ENCODE results near the gene RCAN2.

The RCAN2 gene

GRCh38 chr6:46251583-46252339, 239.5 kb downstream of the RCAN2 start:
- ATAC-seq (ENCODE audit: low read depth) (no peak), DNase-seq (ENCODE audit: low spot score) (no peak)
- peaks cover 3% of the 10 kb centered on the region for H3K27me3 ChIP-seq (ENCODE audit: insufficient read depth, poor library complexity, severe bottlenecking)

GRCh38 chr6:46248143-46248542, 243.1 kb downstream of the RCAN2 start:
- no peak for TF ChIP-seq CTCF (IDR thresholded peaks at IDR 0.05; ENCODE audit: poor library complexity, severe bottlenecking)
- ATAC-seq (ENCODE audit: low read depth), result no peak
- peaks cover 3% of the 10 kb centered on the region for H3K27me3 ChIP-seq (ENCODE audit: insufficient read depth, poor library complexity, severe bottlenecking)
- H3K9me3 ChIP-seq (ENCODE audit: severe bottlenecking), result no peaks in the 10 kb centered on the region
- no peaks in the 10 kb centered on the region for H3K36me3 ChIP-seq (ENCODE audit: low read depth)
- no peaks in the 10 kb centered on the region for H3K4me1 ChIP-seq (ENCODE audit: insufficient read depth, poor library complexity, severe bottlenecking)
- H3K4me3 ChIP-seq (ENCODE audit: severe bottlenecking), result no peak overlapping the region
- no peak for DNase-seq (ENCODE audit: low spot score)
- H3K27ac ChIP-seq (ENCODE audit: poor library complexity, severe bottlenecking), result no peak overlapping the region

More at GRCh38 chr6:46251583-46252339, 239.5 kb downstream of the RCAN2 start:
- no peak for TF ChIP-seq CTCF (IDR thresholded peaks at IDR 0.05; ENCODE audit: poor library complexity, severe bottlenecking)
- Histone ChIP-seq H3K9me3 (ENCODE audit: severe bottlenecking) (no peaks in the 10 kb centered on the region), H3K36me3 (ENCODE audit: low read depth) (no peaks in the 10 kb centered on the region), H3K4me1 (ENCODE audit: insufficient read depth, poor library complexity, severe bottlenecking) (no peaks in the 10 kb centered on the region), H3K4me3 (ENCODE audit: severe bottlenecking) (no peak overlapping the region), H3K27ac (ENCODE audit: poor library complexity, severe bottlenecking) (no peak overlapping the region)

- no peak for DNase-seq (ENCODE audit: low spot score)
- Histone ChIP-seq H3K27ac (ENCODE audit: poor library complexity, severe bottlenecking) (no peak overlapping the region), H3K9me3 (ENCODE audit: severe bottlenecking) (no peaks in the 10 kb centered on the region), H3K36me3 (ENCODE audit: low read depth) (no peaks in the 10 kb centered on the region), H3K27me3 (ENCODE audit: insufficient read depth, poor library complexity, severe bottlenecking) (peaks cover 3% of the 10 kb centered on the region), H3K4me1 (ENCODE audit: insufficient read depth, poor library complexity, severe bottlenecking) (no peaks in the 10 kb centered on the region), H3K4me3 (ENCODE audit: severe bottlenecking) (no peak overlapping the region)
- no peak for TF ChIP-seq CTCF (IDR thresholded peaks at IDR 0.05; ENCODE audit: poor library complexity, severe bottlenecking)
- ATAC-seq (ENCODE audit: low read depth), result no peak
Measured at GRCh38 chr6:46246727-46247126, 244.5 kb downstream of the RCAN2 start.

GRCh38 chr6:46246081-46246480, 245.2 kb downstream of the RCAN2 start:
- no peak for TF ChIP-seq CTCF (IDR thresholded peaks at IDR 0.05; ENCODE audit: poor library complexity, severe bottlenecking)
- H3K36me3 ChIP-seq (ENCODE audit: low read depth), result no peaks in the 10 kb centered on the region
- H3K4me1 ChIP-seq (ENCODE audit: insufficient read depth, poor library complexity, severe bottlenecking), result no peaks in the 10 kb centered on the region
- H3K4me3 ChIP-seq (ENCODE audit: severe bottlenecking), result no peak overlapping the region
- DNase-seq (ENCODE audit: low spot score), result no peak
- no peak overlapping the region for H3K27ac ChIP-seq (ENCODE audit: poor library complexity, severe bottlenecking)
- H3K9me3 ChIP-seq (ENCODE audit: severe bottlenecking), result no peaks in the 10 kb centered on the region
- peaks cover 3% of the 10 kb centered on the region for H3K27me3 ChIP-seq (ENCODE audit: insufficient read depth, poor library complexity, severe bottlenecking)
- ATAC-seq (ENCODE audit: low read depth), result peak; percentile 17; the same call in 1 of the 3 replicates

GRCh38 chr6:46244670-46245069, 246.6 kb downstream of the RCAN2 start:
- TF ChIP-seq CTCF (IDR thresholded peaks at IDR 0.05; ENCODE audit: poor library complexity, severe bottlenecking), result no peak
- ATAC-seq (ENCODE audit: low read depth), result no peak
- H3K27me3 ChIP-seq (ENCODE audit: insufficient read depth, poor library complexity, severe bottlenecking), result peaks cover 3% of the 10 kb centered on the region
- no peak overlapping the region for H3K4me3 ChIP-seq (ENCODE audit: severe bottlenecking)
- no peak for DNase-seq (ENCODE audit: low spot score)
- H3K36me3 ChIP-seq (ENCODE audit: low read depth), result no peaks in the 10 kb centered on the region
- no peaks in the 10 kb centered on the region for H3K4me1 ChIP-seq (ENCODE audit: insufficient read depth, poor library complexity, severe bottlenecking)
- H3K9me3 ChIP-seq (ENCODE audit: severe bottlenecking), result no peaks in the 10 kb centered on the region
- H3K27ac ChIP-seq (ENCODE audit: poor library complexity, severe bottlenecking), result no peak overlapping the region

Data from RWPE2 (cell line).